HEK293 (cell line): Measurements from ENCODE around the gene LUC7L2.

ENCODE experiments used
- CTCF ChIA-PET: fragments of 350-600 bp; formaldehyde crosslinking; extraction: SDS; loops from one replicate; lab custom pipeline; 2021; ENCODE audit warnings: antibody characterized with exemption; lab: Yijun Ruan, JAX
- POLR2A ChIA-PET: fragments of 300-600 bp; formaldehyde crosslinking; extraction: SDS; loops from one replicate; lab custom pipeline; 2020; ENCODE audit warnings: antibody characterized with exemption, inconsistent platforms; lab: Yijun Ruan, JAX
- H3K27ac ChIP-seq: fragments of 200-500 bp; sonication (Bioruptor generic); 2 replicates; pipeline ENCODE4 v1.5.1; 2014; ENCODE audit warnings: low read depth, low read length, control low read depth, inconsistent platforms; ENCODE audit errors: extremely low read depth
- H3K36me3 ChIP-seq, 2 experiments: fragments of 200-500 bp in 1 of 2; sonication (Bioruptor generic) in 1 of 2; 1 replicate in 1 of 2; 2 replicates in 1 of 2; pipeline ENCODE4 v1.5.1; 2014 to 2017; ENCODE audit warnings: inconsistent platforms in 2 of 2, low read length in 2 of 2; ENCODE audit not compliant: control insufficient read depth in 2 of 2, insufficient read depth in 1 of 2
- H3K4me1 ChIP-seq: fragments of 200-500 bp; sonication (Bioruptor generic); 2 replicates; pipeline ENCODE4 v1.5.1; 2014; ENCODE audit warnings: mild to moderate bottlenecking, low read length, inconsistent platforms; ENCODE audit not compliant: control insufficient read depth, insufficient read depth
- H3K4me3 ChIP-seq: 2 replicates; pipeline ENCODE4 v1.5.1; 2011; ENCODE audit warnings: low read depth, mild to moderate bottlenecking, control low read depth, low read length, moderate library complexity
- H3K9me3 ChIP-seq: fragments of 200-500 bp; sonication (Bioruptor generic); 2 replicates; pipeline ENCODE4 v1.5.1; 2014; ENCODE audit warnings: low read depth, low read length, inconsistent platforms; ENCODE audit not compliant: control insufficient read depth, insufficient read depth
- BCL11B ChIP-seq: fragments of 450-650 bp; formaldehyde crosslinking; IDR thresholded peaks from 2 replicates; pipeline ENCODE4 v1.5.1; 2016; ENCODE audit warnings: low read depth, missing biosample characterization, missing genetic modification characterization
- GLIS1 ChIP-seq: fragments of 450-650 bp; formaldehyde crosslinking; IDR thresholded peaks from 2 replicates; pipeline ENCODE4 v1.5.1; 2016; ENCODE audit warnings: missing biosample characterization, missing genetic modification characterization
- HIC1 ChIP-seq: fragments of 450-650 bp; formaldehyde crosslinking; IDR thresholded peaks from 2 replicates; pipeline ENCODE4 v1.5.1; 2016; ENCODE audit warnings: missing biosample characterization, missing genetic modification characterization
- HOXA7 ChIP-seq: sonication (generic); formaldehyde crosslinking; IDR thresholded peaks from 2 replicates; pipeline ENCODE4 v1.8.1; 2022; ENCODE audit warnings: missing genetic modification reagents, borderline replicate concordance
- KLF8 ChIP-seq: fragments of 450-650 bp; formaldehyde crosslinking; IDR thresholded peaks from 2 replicates; pipeline ENCODE4 v1.5.1; 2016; ENCODE audit warnings: missing biosample characterization, missing genetic modification characterization
- REPIN1 ChIP-seq: fragments of 450-650 bp; formaldehyde crosslinking; IDR thresholded peaks from 2 replicates; pipeline ENCODE4 v1.5.1; 2017; ENCODE audit warnings: missing biosample characterization, missing genetic modification characterization, low read depth
- ZBTB17 ChIP-seq: fragments of 450-650 bp; formaldehyde crosslinking; IDR thresholded peaks from 2 replicates; pipeline ENCODE4 v1.5.1; 2016; ENCODE audit warnings: missing biosample characterization, missing genetic modification characterization
- ZBTB20 ChIP-seq: fragments of 450-650 bp; formaldehyde crosslinking; IDR thresholded peaks from 2 replicates; pipeline ENCODE4 v1.5.1; 2016; ENCODE audit warnings: missing biosample characterization, missing genetic modification characterization
- ZBTB48 ChIP-seq: fragments of 450-650 bp; formaldehyde crosslinking; IDR thresholded peaks from 2 replicates; pipeline ENCODE4 v1.5.1; 2016; ENCODE audit warnings: missing biosample characterization, missing genetic modification characterization
- ZFP37 ChIP-seq: fragments of 450-650 bp; formaldehyde crosslinking; IDR thresholded peaks from 2 replicates; pipeline ENCODE4 v1.5.1; 2016; ENCODE audit warnings: missing biosample characterization, missing genetic modification characterization
- ZFP69B ChIP-seq: fragments of 450-650 bp; formaldehyde crosslinking; IDR thresholded peaks from 2 replicates; pipeline ENCODE4 v1.5.1; 2016; ENCODE audit warnings: missing biosample characterization, missing genetic modification characterization
- ZIC2 ChIP-seq: fragments of 450-650 bp; formaldehyde crosslinking; IDR thresholded peaks from 2 replicates; pipeline ENCODE4 v1.5.1; 2016; ENCODE audit warnings: missing biosample characterization, missing genetic modification characterization
- ZNF138 ChIP-seq: fragments of 450-650 bp; formaldehyde crosslinking; IDR thresholded peaks from 2 replicates; pipeline ENCODE4 v1.5.1; 2016; ENCODE audit warnings: missing biosample characterization, missing genetic modification characterization, borderline replicate concordance
- ZNF175 ChIP-seq: fragments of 450-650 bp; formaldehyde crosslinking; IDR thresholded peaks from 2 replicates; pipeline ENCODE4 v1.5.1; 2016; ENCODE audit warnings: missing biosample characterization, missing genetic modification characterization
- ZNF24 ChIP-seq: fragments of 450-650 bp; formaldehyde crosslinking; IDR thresholded peaks from 2 replicates; pipeline ENCODE4 v1.5.1; 2016; ENCODE audit warnings: missing biosample characterization, missing genetic modification characterization
- ZNF324 ChIP-seq: fragments of 450-650 bp; formaldehyde crosslinking; IDR thresholded peaks from 2 replicates; pipeline ENCODE4 v1.5.1; 2016; ENCODE audit warnings: missing biosample characterization, missing genetic modification characterization
- ZNF341 ChIP-seq: fragments of 450-650 bp; formaldehyde crosslinking; IDR thresholded peaks from 2 replicates; pipeline ENCODE4; 2016; ENCODE audit warnings: low read depth, missing biosample characterization, missing genetic modification characterization
- ZNF366 ChIP-seq: fragments of 450-650 bp; formaldehyde crosslinking; conservative IDR thresholded peaks from 2 replicates; pipeline ENCODE4 v1.5.1; 2016; ENCODE audit warnings: missing biosample characterization, missing genetic modification characterization
- ZNF426 ChIP-seq: fragments of 450-650 bp; formaldehyde crosslinking; IDR thresholded peaks from 2 replicates; pipeline ENCODE4 v1.5.1; 2017; ENCODE audit warnings: missing biosample characterization, missing genetic modification characterization, mild to moderate bottlenecking, inconsistent platforms, moderate library complexity
- ZNF510 ChIP-seq: fragments of 450-650 bp; formaldehyde crosslinking; IDR thresholded peaks from 2 replicates; pipeline ENCODE4 v1.5.1; 2018; ENCODE audit warnings: mild to moderate bottlenecking, missing genetic modification characterization, missing biosample characterization; ENCODE audit not compliant: insufficient replicate concordance
- ZNF521 ChIP-seq: fragments of 450-650 bp; formaldehyde crosslinking; IDR thresholded peaks from 2 replicates; pipeline ENCODE4 v1.5.1; 2017; ENCODE audit warnings: missing biosample characterization, mild to moderate bottlenecking, missing genetic modification characterization
- ZNF555 ChIP-seq: fragments of 450-650 bp; formaldehyde crosslinking; conservative IDR thresholded peaks from 2 replicates; pipeline ENCODE4 v1.5.1; 2017; ENCODE audit warnings: missing biosample characterization, mild to moderate bottlenecking, missing genetic modification characterization, inconsistent platforms
- ZNF558 ChIP-seq: fragments of 450-650 bp; formaldehyde crosslinking; IDR thresholded peaks from 2 replicates; pipeline ENCODE4 v1.5.1; 2016; ENCODE audit warnings: missing biosample characterization, missing genetic modification characterization
- ZNF600 ChIP-seq: fragments of 450-650 bp; formaldehyde crosslinking; IDR thresholded peaks from 2 replicates; pipeline ENCODE4 v1.5.1; 2016; ENCODE audit warnings: missing biosample characterization, missing genetic modification characterization
- ZNF629 ChIP-seq: fragments of 450-650 bp; formaldehyde crosslinking; IDR thresholded peaks from 2 replicates; pipeline ENCODE4 v1.5.1; 2017; ENCODE audit warnings: missing biosample characterization, missing genetic modification characterization
- ZNF654 ChIP-seq: fragments of 450-650 bp; formaldehyde crosslinking; IDR thresholded peaks from 2 replicates; pipeline ENCODE4 v1.5.1; 2016; ENCODE audit warnings: low read depth, missing biosample characterization, missing genetic modification characterization
- ZNF785 ChIP-seq: fragments of 450-650 bp; formaldehyde crosslinking; IDR thresholded peaks from 2 replicates; pipeline ENCODE4 v1.5.1; 2016; ENCODE audit warnings: missing biosample characterization, missing genetic modification characterization
- TF ChIP-seq, protein P1 (sequence below): fragments of 450-650 bp; formaldehyde crosslinking; IDR thresholded peaks from 2 replicates; pipeline ENCODE4 v1.5.1; 2016; ENCODE audit warnings: missing biosample characterization, missing genetic modification characterization
- TF ChIP-seq, protein P2 (sequence below): fragments of 450-650 bp; formaldehyde crosslinking; IDR thresholded peaks from 2 replicates; pipeline ENCODE4 v1.5.1; 2017; ENCODE audit warnings: missing biosample characterization, missing genetic modification characterization
- TF ChIP-seq, protein P3 (sequence below): fragments of 450-650 bp; formaldehyde crosslinking; IDR thresholded peaks from 2 replicates; pipeline ENCODE4 v1.5.1; 2016; ENCODE audit warnings: missing biosample characterization, missing genetic modification characterization

Gene LUC7L2

DNA sequence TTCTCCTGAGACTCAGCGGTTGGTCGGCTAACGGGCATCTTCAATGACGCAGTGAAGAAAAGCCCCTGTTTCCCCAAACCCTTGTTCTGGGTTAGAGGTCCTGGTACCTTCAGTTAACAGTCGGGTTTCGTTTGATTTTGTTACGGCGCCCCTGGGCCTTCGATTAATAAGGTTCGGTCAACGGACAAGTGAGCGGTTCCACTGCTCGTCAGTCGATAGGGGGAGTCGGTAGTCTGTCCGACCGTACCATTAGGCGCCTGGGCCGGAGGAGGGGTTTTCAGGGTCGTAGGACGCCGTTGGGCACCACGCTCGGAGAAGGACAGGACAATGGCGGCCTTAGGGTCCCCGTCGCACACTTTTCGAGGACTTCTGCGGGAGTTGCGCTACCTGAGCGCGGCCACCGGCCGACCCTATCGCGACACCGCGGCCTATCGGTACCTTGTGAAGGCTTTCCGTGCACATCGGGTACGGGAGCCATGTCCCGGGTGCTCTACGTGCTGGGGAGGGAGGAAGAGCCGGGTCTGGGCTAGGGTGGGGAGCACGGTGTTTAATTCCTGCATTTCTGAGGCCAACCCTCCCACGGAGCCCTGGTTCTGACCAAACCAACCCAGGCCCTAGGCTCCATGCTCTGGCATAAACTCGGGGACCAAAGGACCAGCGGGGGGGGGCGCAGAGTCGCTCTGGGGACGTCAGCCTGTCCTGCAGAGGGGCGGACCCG is 18.5 kb upstream of the LUC7L2 start, which contains the start of gene FMC1 (continued):
- TF ChIP-seq HIC1 (tag by site-specific recombination), result peak; percentile 43; the same call in 1 of the 2 replicates
- peak; percentile 89 for TF ChIP-seq ZFP37
- TF ChIP-seq ZNF654 (tag by site-specific recombination), result peak; percentile 16; the same call in 1 of the 2 replicates
- TF ChIP-seq, protein P1, sequence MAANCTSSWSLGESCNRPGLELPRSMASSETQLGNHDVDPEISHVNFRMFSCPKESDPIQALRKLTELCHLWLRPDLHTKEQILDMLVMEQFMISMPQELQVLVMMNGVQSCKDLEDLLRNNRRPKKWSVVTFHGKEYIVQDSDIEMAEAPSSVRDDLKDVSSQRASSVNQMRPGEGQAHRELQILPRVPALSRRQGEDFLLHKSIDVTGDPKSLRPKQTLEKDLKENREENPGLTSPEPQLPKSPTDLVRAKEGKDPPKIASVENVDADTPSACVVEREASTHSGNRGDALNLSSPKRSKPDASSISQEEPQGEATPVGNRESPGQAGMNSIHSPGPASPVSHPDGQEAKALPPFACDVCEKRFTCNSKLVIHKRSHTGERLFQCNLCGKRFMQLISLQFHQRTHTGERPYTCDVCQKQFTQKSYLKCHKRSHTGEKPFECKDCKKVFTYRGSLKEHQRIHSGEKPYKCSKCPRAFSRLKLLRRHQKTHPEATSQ (tag by site-specific recombination), result peak; percentile 83; the same call in 1 of the 2 replicates
- peak; percentile 77 for TF ChIP-seq ZBTB20
- TF ChIP-seq ZNF600 (tag by site-specific recombination), result peak; percentile 49; the same call in 1 of the 2 replicates
- no peak for TF ChIP-seq ZNF521
- peak; percentile 63; the same call in 1 of the 2 replicates for TF ChIP-seq KLF8 (tag by site-specific recombination)
- peak; percentile 64; the same call in 1 of the 2 replicates for TF ChIP-seq ZFP69B (tag by site-specific recombination)
- TF ChIP-seq ZNF426 (tag by site-specific recombination), result no peak
- TF ChIP-seq ZNF510, result no peak
- TF ChIP-seq BCL11B, result peak; percentile 63; the same call in 1 of the 2 replicates
- 0 out of 2 replicates have a peak, but pooled peaks have one; percentile 56 for TF ChIP-seq ZNF785
- TF ChIP-seq, protein P2, sequence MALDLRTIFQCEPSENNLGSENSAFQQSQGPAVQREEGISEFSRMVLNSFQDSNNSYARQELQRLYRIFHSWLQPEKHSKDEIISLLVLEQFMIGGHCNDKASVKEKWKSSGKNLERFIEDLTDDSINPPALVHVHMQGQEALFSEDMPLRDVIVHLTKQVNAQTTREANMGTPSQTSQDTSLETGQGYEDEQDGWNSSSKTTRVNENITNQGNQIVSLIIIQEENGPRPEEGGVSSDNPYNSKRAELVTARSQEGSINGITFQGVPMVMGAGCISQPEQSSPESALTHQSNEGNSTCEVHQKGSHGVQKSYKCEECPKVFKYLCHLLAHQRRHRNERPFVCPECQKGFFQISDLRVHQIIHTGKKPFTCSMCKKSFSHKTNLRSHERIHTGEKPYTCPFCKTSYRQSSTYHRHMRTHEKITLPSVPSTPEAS (tag by site-specific recombination), result peak; percentile 30; the same call in 1 of the 2 replicates
- no peak for TF ChIP-seq ZNF175
- peak; percentile 36; the same call in 1 of the 2 replicates for TF ChIP-seq ZNF629 (tag by site-specific recombination)
- TF ChIP-seq ZNF138 (tag by site-specific recombination), result no peak
- TF ChIP-seq ZNF555 (tag by site-specific recombination), result no peak
- TF ChIP-seq REPIN1 (tag by site-specific recombination), result 0 out of 2 replicates have a peak, but pooled peaks have one; percentile 34
- TF ChIP-seq ZIC2 (tag by site-specific recombination), result peak; percentile 28
- peak; percentile 53; the same call in 1 of the 2 replicates for TF ChIP-seq ZNF24 (tag by site-specific recombination)
- TF ChIP-seq ZBTB48 (tag by site-specific recombination), result peak; percentile 92
- peak; percentile 60; the same call in 1 of the 2 replicates for TF ChIP-seq ZNF324 (tag by site-specific recombination)

GRCh38 chr7:139341776-139342226 is 17.9 kb upstream of the LUC7L2 start:
- POLR2A ChIA-PET, result no interaction called here
- H3K9me3 ChIP-seq, result no peaks in the 10 kb centered on the region
- H3K27ac ChIP-seq, result peak overlapping the region; percentile 79
- H3K4me3 ChIP-seq, result peak overlapping the region; percentile 95
- H3K36me3 ChIP-seq, result peaks cover 4 to 20% of the 10 kb centered on the region in 2 experiments; a peak in 2 of 3 replicates
- CTCF ChIA-PET, result no interaction called here
- H3K4me1 ChIP-seq, result no peaks in the 10 kb centered on the region
- TF ChIP-seq ZNF341 (tag by site-specific recombination) (0 out of 2 replicates have a peak, but pooled peaks have one; percentile 98), GLIS1 (tag by site-specific recombination) (peak; percentile 69; the same call in 1 of the 2 replicates), ZBTB17 (peak; percentile 93), ZNF558 (tag by site-specific recombination) (0 out of 2 replicates have a peak, but pooled peaks have one; percentile 16), HOXA7 (CRISPR knock-in tag) (no peak), ZNF366 (tag by site-specific recombination) (peak; percentile 48; the same call in 1 of the 2 replicates)
- TF ChIP-seq, protein P3, sequence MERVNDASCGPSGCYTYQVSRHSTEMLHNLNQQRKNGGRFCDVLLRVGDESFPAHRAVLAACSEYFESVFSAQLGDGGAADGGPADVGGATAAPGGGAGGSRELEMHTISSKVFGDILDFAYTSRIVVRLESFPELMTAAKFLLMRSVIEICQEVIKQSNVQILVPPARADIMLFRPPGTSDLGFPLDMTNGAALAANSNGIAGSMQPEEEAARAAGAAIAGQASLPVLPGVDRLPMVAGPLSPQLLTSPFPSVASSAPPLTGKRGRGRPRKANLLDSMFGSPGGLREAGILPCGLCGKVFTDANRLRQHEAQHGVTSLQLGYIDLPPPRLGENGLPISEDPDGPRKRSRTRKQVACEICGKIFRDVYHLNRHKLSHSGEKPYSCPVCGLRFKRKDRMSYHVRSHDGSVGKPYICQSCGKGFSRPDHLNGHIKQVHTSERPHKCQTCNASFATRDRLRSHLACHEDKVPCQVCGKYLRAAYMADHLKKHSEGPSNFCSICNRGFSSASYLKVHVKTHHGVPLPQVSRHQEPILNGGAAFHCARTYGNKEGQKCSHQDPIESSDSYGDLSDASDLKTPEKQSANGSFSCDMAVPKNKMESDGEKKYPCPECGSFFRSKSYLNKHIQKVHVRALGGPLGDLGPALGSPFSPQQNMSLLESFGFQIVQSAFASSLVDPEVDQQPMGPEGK, result peak; percentile 44; the same call in 1 of the 2 replicates
